NOMO-1 treated with dmso at 0.1 percent for 144 hours (cell line): ENCODE data around the gene FGF8.

ENCODE experiments used
- DNase-seq: peaks from one replicate; lab custom pipeline; 2025; ENCODE audit not compliant: unreplicated experiment; lab: John Stamatoyannopoulos, UW

FGF8 gene

DNA sequence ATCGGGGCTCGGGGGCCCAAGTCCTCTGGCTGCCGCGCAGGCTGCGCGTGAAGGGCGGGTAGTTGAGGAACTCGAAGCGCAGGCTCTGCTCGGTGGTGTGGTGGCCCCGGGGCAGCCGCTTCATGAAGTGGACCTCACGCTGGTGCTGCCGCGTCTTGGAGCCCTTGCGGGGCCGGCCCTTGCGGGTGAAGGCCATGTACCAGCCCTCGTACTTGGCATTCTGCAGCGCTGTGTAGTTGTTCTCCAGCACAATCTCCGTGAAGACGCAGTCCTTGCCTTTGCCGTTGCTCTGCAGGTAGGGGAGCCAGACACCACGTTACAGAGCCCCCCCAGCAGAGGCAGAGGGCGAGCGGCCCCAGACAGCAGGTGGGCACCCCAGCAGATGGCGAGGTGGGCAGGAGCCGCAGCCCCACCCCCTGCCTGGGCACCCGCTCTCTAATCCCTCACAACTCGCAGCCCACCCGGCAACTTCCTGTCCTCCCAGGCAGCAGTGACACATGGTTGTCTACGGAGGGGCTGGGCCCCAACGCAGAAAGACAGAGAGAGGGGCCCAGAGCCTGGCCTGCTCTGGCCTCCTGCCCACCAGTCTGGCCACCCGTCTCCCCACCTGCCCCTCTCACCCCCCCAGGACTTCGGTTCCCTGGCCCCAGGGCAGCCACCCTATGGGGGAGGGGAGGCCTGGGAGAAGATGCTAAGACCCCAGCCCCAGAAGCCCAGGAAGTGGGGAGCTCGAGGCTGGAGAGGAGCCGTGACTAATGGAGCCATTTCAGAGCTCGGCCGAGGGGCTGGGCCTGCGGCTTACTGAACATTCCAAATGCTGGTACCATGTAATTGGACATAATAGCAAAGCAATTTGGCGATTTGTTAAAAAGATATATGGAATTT lies 5.3 kb downstream of the FGF8 start:
- no peak for DNase-seq

DNA sequence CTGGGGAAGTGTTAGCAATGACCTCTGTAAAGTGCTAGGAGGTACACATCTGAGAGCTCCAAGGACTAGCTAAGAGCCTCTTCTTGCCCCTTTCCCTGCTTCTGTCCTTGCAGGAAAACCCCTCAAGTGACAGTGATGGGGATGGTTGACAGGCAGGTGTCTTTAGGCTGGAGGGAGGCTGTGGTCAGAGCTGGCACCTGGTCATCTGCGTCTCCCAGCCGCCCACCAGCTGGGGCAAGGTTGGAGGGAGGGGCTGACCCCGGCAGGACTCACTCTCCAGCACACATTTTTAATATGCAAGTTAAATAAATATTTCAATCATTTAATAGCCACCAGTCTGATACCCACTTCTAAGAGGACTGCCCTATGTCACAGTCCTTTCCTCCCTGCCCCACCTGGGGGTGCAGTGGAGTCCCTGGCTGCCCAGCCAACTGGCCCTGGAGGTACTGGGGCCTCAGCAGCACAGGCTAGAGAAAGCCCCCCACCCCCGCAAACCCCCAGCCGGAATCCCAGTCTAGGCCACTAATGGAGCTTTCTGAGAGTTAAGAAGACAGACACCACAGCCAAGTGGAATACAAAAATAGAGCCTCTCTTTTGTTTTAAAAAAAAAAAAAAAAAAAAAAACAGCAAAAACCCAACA lies 6.3 kb downstream of the FGF8 start:
- no peak for DNase-seq

DNA sequence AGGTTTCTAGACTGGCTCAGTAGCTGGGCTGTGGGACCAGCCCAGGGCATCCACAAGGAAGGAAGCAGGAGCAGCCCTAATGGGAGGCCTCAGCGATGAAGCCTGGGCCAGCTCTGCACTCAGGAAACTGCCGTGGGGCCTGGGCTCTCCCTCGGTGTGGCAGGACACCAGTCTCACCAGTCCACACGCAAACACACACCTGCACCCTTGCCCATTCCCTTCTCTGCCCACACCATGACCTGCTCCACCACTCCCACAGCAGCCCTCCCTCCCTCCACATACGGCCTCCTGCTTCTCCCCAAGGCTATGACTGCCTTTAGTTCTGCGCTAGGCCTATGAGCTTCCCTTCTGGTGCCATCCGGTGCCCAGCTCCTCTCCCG lies 7.1 kb downstream of the FGF8 start:
- DNase-seq, result no peak

DNA sequence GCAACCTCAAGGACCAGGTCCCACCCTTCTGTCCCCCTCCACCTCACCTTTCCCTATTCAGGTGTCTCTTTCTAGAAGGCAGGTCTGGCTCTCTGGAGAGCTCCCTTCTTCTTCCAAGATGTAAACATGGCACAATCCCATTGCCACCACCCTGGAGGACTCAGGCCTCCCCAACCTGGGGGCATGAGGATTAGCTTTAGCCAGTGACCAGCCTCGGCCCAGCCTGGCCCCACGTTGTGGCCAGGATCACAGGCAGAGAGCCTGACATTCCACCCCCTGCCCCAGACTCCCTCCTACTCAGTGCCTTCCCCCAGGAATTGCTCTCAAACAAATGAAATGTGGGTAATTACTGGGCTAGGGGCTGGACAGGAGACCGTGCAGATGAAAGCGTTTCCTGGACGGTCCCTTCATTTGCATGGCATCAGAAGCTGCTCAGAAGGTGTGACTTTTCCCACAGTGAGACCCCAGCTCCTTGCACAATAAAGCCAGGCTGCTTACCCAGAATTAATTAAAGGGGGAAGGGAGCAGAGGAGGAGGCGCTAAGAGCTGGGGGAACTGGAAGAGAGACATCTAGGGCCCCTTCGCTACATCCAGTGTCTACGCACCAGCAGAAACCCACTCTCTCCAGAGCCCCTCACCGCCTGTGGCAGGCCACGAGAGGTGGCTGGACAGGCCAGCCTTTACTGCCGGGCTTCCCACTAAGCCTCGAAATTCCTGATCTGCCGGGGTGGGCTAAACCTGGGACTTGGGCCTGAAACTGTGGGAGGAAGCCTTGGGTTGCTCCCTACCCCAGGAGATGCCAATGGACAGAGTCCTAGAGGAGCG lies 7.7 kb downstream of the FGF8 start:
- no peak for DNase-seq

DNA sequence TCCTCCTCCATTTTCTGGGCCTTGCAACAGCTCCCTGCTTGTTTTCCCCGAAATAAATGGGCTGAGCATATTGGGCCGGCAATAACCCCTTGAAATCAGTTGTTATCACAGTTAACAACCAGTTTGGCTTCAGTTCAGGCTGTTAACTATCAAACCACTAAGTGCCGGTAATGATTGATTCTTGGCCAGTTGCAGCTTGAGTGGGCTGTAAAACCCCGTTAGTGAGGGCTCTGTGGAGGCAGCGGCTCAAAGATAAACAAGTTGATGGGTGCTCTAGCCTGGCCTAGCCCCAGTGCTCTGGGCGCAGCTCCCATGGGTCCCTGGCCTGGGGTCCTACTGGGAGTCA lies 8.3 kb downstream of the FGF8 start:
- DNase-seq, result no peak

DNA sequence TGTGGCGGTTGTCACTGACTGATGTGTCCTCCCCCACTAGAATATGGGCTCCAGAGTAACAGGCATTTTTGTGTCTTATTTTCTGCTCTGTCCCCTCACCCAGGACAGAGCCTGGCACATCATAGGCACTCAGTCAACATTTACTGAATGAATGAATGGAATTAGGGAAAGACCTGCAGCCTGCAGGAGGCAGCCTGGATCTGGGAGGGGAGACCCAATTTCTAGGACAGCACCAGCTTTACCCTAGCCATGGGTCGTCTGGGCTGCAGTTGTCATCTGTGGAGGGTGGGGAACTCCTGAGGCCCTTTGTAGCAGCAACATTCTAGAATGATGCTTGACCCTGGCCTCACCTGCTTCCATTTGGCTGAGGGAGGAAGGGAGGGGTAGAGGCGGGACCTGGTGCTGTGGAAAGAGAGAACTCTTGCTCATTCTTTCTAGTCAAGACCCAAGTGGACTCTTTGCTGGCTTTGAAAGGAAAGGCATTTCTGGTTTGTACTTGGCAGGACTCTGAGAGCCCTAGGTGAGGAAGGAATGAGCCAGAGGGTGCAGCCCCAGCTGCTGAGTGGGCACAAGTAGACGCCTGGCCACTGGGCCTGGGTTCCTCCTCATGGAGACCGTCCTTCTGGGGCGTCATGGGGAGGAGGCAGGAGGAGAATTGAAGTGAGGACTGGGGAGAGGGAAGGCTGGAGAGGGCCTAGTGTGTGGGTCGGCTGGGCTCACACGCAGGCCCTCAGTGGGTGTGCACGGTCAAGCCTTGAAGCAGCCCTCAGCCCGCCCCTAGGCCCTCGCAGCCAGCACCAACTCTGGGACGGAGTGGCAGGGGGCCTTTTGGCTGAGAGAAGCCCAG lies 8.9 kb downstream of the FGF8 start:
- no peak for DNase-seq

DNA sequence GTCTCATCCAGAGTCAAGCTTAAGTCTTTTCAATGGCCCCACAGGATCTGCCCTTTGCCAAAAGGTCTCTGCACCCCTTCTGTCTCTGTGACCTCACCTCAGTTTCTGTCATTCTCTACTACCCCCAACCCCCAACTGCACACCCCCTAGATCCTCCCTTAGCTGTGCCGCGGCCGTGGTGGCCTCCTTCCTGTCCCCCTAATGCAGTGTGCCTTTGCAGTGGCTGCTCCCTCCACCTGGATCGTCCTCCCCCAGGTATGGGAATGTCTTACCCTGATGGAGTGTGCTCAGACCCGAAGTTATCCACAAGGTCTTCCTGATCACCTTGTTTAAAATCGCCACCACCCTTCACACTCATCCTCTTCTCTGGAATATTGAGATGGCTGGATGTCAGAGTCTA lies 9.6 kb downstream of the FGF8 start:
- no peak for DNase-seq

DNA sequence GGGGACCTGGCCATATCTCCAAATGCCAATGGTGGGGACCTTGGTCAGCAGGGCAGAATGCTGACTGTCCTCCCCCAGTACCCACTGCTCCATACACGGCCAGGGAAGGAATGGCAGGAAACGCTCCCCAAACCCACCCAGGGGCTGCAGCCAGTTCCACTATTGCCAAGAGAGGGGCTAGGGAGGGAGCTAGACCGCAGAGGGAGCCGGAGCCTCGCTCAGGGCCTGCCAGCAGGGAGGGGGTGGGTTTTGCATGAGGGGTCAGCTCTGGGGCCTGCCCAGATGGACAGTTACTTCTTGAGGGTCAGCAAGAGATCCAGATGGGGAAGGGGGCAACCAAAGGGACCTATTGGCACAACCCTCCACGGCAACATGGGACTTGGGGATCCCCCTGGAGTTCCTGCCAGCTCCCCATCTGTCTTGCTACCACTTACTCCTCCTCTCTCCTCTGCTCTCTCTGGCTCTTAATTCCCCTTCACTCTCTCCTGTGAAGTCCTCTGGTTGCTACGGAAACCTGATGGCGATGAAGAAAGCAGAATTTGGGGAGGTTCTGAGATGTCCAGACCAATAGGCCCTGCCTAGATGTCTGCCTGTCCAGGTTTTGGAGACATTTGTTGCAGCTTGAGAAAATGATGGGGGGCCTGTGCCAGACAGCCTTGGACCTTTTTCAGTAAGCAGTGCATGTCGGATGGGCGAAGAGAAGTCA lies 12.6 kb downstream of the FGF8 start:
- DNase-seq, result no peak

DNA sequence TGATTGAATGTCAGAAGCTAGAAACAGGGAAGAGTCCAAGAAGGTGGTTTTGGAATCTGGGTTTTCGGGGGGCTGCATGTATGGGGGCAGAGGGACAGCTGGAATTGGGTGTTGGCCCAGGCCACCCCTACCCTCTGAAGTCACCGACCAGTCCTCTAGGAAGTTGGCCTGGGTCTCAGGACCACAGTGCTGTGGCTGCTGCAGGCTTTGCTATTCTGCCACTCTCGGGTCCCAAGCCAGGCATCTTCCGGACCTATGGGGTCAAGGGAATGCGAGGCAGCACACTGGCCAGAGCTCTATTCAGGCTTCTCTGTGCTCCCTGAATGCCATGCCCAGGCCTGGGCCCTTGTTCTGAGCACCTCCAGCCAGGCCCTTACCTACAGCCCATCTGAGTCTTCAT lies 13.2 kb downstream of the FGF8 start:
- no peak for DNase-seq

DNA sequence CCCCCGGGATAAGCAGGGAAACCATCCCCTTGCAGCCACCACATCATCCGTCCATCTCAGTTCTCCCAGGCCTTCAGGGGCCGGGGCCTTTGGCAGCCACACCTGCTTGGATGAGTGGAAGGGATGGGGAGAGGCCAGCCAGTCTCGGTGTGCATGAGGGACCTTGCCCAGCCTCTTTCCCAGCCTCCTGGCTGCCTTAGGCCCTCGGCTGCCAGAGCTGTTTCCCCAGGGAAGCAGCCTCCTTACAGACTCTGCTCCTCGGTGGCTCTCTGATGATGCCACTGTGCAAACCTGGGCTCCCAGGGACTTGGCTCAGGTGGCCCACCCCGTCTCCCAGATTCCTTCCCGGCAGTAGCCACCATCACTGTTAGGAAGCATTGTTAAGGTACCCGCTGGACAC lies 14.7 kb downstream of the FGF8 start:
- DNase-seq, result no peak

DNA sequence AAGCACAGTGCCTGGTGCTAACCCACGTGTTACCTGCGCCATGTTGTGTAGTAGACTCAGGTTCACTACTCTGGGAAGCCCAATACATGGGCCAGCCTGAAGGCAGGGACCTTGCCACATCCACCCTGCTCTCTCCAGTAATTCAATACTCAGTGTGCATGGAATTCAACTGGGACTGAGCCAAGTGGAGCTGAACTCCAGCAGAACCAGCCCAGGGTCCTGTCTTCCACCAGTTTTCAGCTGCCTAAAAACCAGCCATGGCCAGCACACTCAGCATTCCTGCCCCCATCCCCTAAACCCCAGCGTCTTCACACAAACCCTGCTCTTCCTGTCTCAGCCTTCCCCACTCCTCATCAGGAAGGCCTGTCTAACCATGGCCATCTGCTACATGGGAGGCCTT lies 15.4 kb downstream of the FGF8 start:
- DNase-seq, result no peak

DNA sequence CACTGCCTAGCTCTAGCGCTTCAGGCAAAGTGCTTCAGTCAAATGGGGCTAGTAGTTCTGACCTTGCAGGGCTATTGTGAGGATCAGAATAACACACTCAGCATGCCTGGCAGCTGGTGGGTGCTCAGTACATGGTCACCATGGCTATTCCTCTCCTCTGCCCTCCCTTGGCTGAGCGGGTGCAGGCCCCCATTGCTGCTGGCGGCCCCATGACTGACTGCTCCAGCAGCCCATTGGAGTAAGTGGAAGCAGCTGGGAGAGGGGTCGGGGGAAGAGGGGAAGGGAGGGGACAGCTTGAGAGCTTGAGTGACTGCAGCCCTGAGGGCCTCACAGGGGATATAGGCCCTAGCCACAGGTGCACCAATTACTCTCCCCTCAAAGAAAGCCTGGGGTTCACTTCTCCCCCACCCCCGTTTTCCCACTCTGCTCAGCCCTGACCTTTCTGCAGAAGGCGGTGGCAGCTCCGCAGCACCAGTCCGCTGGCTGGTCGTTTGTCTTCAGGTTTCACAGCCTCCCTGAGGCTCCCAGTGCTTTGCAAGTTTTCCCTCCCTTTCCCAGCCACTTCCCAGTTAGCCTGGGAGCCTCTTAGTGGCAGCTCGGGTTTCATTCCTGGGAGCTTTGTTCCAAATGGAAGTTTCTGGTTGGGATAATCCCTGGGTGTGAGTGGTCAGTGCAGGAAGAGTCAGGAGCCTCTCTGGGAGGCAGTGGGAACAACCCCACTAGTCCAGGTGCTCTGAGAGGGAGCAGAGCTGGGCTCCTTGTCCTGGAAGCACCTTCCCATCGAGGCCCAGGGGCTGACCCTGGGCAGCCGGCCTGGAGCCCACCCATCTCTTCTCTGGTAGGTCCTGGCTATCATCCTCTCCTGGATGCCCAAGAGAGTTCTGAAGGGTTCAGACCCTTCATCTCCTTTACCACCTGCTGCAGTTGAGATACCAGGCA lies 16.3 kb downstream of the FGF8 start:
- no peak for DNase-seq

DNA sequence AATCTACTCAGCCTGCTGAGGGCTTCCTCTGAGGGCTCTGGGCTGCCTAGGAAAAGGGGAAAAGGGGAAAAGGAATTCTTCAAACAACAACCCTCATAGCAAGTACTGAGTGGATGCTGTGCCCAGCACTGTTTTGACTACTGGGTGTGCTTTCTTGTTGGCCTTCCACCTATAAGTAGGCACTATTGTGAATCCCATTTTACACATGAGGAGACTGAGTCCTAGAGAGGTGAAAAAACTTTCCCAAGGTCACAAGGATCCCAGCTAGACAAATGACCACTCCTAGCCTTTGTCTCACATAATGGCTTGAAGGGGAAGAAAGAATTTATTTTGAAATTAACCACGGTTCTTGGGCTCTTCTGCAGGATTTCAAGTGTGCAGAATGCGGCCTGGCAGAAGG lies 17.1 kb downstream of the FGF8 start:
- no peak for DNase-seq

DNA sequence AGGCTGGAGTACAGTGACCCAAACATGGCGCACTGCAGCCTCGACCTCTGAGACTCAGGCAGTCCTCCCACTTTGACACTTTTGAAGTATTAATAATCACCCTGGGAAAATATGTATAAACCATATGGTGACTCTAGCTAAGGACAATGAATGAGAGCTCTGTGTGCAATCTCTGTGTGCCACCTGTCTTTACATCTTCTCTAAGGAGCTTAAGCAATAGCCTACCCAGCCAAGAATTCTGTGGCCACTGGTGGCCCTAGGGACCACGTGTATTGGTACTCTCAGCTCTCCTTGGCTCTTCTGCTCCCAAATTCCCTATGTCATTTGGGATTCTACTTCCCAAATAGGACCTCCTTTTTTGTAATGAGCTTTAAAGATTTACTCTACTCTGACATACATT lies 23.7 kb downstream of the FGF8 start:
- DNase-seq, result no peak

DNA sequence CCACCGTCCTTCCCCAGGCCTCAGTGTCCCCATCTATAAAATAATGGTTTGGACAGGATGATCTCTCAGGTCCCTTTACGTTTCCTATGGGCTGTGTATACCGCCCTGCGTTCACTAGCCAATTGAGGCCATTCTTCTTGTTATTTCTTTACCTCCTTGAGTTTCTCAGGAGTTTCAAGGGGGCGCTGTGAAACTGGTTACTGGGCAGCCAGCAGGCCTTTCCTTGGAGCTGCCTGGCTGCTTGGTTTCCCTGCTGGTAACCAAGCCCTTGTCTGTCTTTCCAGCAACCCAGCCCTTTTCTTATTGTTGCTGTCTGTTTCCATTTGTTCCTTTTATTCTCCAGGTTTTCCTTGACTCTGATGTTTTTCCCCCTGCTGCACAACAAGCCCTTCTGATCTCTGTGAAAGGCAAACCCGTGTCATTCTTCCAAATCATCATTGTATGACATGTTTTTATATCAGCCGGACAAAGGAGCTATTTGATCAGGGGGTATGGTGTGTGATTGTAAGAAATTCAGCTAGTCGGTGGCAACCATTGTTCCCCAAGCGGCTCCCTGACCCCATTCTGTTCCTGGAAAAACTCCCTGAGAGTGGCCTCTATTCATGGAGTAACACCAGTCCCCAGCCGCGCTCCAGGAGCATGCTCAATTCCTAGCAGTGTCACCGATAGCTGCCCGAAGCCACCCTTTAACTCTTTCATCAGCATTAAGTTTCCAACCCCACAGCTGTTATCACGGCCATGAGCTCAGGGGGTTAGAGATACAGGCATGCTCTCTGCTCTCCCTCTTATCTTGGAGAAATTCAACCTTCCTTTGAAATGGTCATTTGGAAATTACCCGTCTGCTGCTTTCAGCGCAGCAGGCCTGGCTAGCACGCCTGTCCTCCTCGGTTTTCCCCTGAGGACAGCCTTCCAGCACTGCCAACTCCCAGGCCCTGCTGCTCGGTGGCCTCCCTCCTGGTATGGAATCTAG lies 26.6 kb downstream of the FGF8 start:
- DNase-seq, result no peak

DNA sequence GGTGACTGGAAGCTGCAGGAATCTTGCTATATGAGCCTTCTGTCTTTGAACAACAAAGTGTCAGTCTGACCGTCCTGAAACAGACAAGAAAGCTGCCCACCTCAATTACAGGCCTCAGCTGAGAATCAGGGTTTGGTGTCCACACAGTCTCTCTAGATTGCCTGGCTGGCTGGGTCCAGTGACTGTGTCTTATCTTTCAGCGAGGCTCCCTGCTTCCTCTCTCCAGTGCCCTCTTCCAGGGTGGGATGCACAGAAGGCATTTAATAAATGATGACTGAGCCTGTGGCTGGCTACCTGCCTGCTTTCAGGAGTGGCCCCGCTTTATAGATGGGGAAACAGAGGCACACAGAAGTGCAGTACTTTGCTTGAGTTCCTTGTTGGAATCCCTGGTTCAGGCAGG lies 27.4 kb downstream of the FGF8 start:
- no peak for DNase-seq

DNA sequence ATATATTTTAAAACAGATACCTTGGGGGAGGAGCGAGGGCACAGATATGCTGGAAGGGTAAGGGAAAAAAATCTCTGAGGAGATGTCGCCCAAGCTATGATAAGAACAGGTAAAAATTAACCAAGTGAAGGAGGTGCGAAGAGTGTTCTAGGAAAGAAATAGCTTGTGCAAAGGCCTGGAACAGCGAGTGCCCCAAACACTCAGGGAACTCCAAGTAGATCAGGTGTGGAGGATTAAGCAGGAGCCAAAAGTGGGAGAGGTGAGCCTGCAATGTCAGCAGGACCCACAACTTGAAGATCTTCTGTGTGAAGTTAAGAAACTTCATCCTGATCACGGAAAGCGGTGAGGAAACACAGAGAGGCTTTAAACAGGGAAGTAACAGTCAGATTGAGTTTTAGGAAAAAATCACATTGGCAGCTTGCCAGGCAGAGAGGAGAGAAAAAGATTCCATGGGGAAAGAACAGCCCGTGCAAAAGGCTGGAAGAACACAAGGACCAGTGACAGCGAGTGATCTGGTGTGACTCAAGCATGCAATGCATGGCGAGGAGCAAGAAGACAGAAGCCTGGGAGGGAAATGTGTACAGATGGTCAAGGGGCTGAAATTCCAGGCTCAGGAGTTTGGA lies 30.7 kb downstream of the FGF8 start:
- DNase-seq, result no peak

DNA sequence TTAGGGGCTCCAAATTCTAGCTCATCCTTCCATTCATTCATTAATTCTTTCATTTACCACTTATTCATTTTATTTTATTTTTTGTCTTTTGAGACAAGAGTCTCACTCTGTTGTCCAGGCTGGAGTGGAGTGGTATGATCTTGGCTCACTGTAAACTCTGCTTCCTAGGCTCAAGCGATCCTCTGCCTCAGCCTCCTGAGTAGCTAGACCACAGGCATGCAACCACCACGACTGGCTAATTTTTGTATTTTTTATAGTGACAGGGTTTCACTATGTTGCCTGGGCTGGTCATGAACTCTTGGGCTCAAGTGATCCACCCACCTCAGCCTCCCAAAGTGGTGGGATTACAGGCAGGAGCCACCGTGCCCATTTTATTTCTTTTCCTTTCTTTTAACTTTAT lies 31.6 kb downstream of the FGF8 start:
- DNase-seq, result no peak
